ENCODE measurements around the gene STX16. TPM values are rescaled to one million over a fixed set of nuclear protein-coding genes. Genes with fewer than 3 reads are reported as not detected.

Gene STX16
- total and polyA plus RNA-seq, 2 of the 13 experiments (the other 11 are each of a cell fraction or from before 2014, with no cell fraction given) = 28.0 to 72.7 TPM

GRCh38 chr20:58650776-58651558, at the start of gene STX16 (continued):
- TF ChIP-seq AGO1 (IDR thresholded peaks at IDR 0.05; ENCODE audit: low read depth, low read length, poor library complexity, severe bottlenecking) = peak; percentile 96
- TF ChIP-seq ZNF350 (CRISPR knock-in tag; IDR thresholded peaks at IDR 0.05; ENCODE audit: borderline replicate concordance, low read depth) = peak; percentile 100
- TF ChIP-seq JUND (CRISPR knock-in tag; IDR thresholded peaks at IDR 0.05) = peak; percentile 93
- peak; percentile 100 for TF ChIP-seq SP5 (CRISPR knock-in tag; IDR thresholded peaks at IDR 0.05; ENCODE audit: borderline replicate concordance, low read depth)
- TF ChIP-seq BRF2 (CRISPR knock-in tag; IDR thresholded peaks at IDR 0.05) = peak; percentile 97
- TF ChIP-seq GRHL1 (CRISPR knock-in tag; conservative IDR thresholded peaks at IDR 0.05) = no peak
- TF ChIP-seq KLF13 (CRISPR knock-in tag; IDR thresholded peaks at IDR 0.05) = peak; percentile 99
- TF ChIP-seq ZNF530 (CRISPR knock-in tag; IDR thresholded peaks at IDR 0.05; ENCODE audit: low read depth) = peak; percentile 95; the same call in 1 of the 2 replicates
- peak; percentile 100 for TF ChIP-seq HDAC1 (CRISPR knock-in tag; IDR thresholded peaks at IDR 0.05)
- TF ChIP-seq ZNF788 (CRISPR knock-in tag; IDR thresholded peaks at IDR 0.05; ENCODE audit: borderline replicate concordance) = peak; percentile 100
- peak; percentile 100 for TF ChIP-seq PHF8 (CRISPR knock-in tag; IDR thresholded peaks at IDR 0.05)
- peak; percentile 100 for TF ChIP-seq ZFX (CRISPR knock-in tag; IDR thresholded peaks at IDR 0.05; ENCODE audit: low read depth)
- TF ChIP-seq NFE2L1 (CRISPR knock-in tag; IDR thresholded peaks at IDR 0.05; ENCODE audit: borderline replicate concordance) = peak; percentile 90; the same call in 1 of the 2 replicates
- TF ChIP-seq TEF (CRISPR knock-in tag; IDR thresholded peaks at IDR 0.05) = no peak
- no peak; the same call in none of the 2 replicates for TF ChIP-seq BRCA1 (CRISPR knock-in tag; IDR thresholded peaks at IDR 0.05)
- TF ChIP-seq NFIC (IDR thresholded peaks at IDR 0.05; ENCODE audit: low read length) = peak; percentile 81; the same call in 1 of the 2 replicates
- TF ChIP-seq ZNF772 (CRISPR knock-in tag; IDR thresholded peaks at IDR 0.05) = peak; percentile 100; the same call in 1 of the 2 replicates
- TF ChIP-seq TBX3 (IDR thresholded peaks at IDR 0.05; ENCODE audit: borderline replicate concordance) = peak; percentile 55; the same call in 1 of the 2 replicates
- TF ChIP-seq BRD4 (CRISPR knock-in tag; IDR thresholded peaks at IDR 0.05) = peak; percentile 100
- peak; percentile 90 for TF ChIP-seq ZNF142 (CRISPR knock-in tag; IDR thresholded peaks at IDR 0.05)
